ENCODE data around the gene PHETA1. TPM values are rescaled to one million over a fixed set of nuclear protein-coding genes. Genes with fewer than 3 reads are reported as not detected.

Gene PHETA1
- polyA plus RNA-seq, 2 of the 4 experiments (the other 2 are of a cell fraction) = 2.9 to 7.1 TPM

- Histone ChIP-seq H3K27ac (no peak overlapping the region), H3K4me2 (no peak overlapping the region), H3K4me3 (no peak overlapping the region), H3K4me1 (no peaks in the 10 kb centered on the region), H3K9me3 (peaks cover 17% of the 10 kb centered on the region)
- 31% methylated on average over 2 of the region's 2 CpGs for WGBS (ENCODE audit: missing lambda C conversion rate)
- POLR2A ChIA-PET = no interaction called here
- CTCF ChIA-PET = interaction anchor here (0.6 kb wide), 2 partner anchors 24 to 413 kb away, joined by 3 read pairs; no protein-coding TSS in a partner anchor
- no peak for TF ChIP-seq HES2 (IDR thresholded peaks at IDR 0.05)
- FAIRE-seq (no peak), ATAC-seq (no peak), DNase-seq (ENCODE audit: low read depth in 1 of 2, low spot score in 1 of 2) (no peak)
These were observed 17.9 kb downstream of the PHETA1 start for GRCh38 chr12:111351026-111351425.

GRCh38 chr12:111349748-111350520 lies 19.0 kb downstream of the PHETA1 start:
- FAIRE-seq (no peak), DNase-seq (ENCODE audit: low read depth in 1 of 2, low spot score in 1 of 2) (no peak), ATAC-seq (no peak)
- Histone ChIP-seq H3K4me2 (no peak overlapping the region), H3K27ac (no peak overlapping the region), H3K4me3 (no peak overlapping the region), H3K9me3 (peaks cover 17% of the 10 kb centered on the region), H3K4me1 (no peaks in the 10 kb centered on the region)
- 52% methylated on average over 17 of the region's 17 CpGs for WGBS (ENCODE audit: missing lambda C conversion rate)
- ChIA-PET CTCF (interaction anchor here (1.2 kb wide), 1 partner anchor 47 kb away, joined by 3 read pairs; no protein-coding TSS in a partner anchor), POLR2A (no interaction called here)
- TF ChIP-seq CBX8 (IDR thresholded peaks at IDR 0.05) = no peak
- TF ChIP-seq HMGXB4 (CRISPR knock-in tag; IDR thresholded peaks at IDR 0.05; ENCODE audit: borderline replicate concordance) = no peak
- no peak for TF ChIP-seq ZSCAN20 (CRISPR knock-in tag; IDR thresholded peaks at IDR 0.05)
- no peak for TF ChIP-seq BCL3 (IDR thresholded peaks at IDR 0.05)
- TF ChIP-seq HES2 (IDR thresholded peaks at IDR 0.05) = no peak
- no peak for TF ChIP-seq TFCP2L1 (CRISPR knock-in tag; IDR thresholded peaks at IDR 0.05)
- TF ChIP-seq RFX5 (IDR thresholded peaks at IDR 0.05) = no peak
- no peak for TF ChIP-seq EHMT2 (IDR thresholded peaks at IDR 0.05; ENCODE audit: low read depth)
- TF ChIP-seq CTCF (IDR thresholded peaks at IDR 0.05) = no peak
- TF ChIP-seq EHF (CRISPR knock-in tag; IDR thresholded peaks at IDR 0.05) = no peak
- no peak for TF ChIP-seq SMC3 (IDR thresholded peaks at IDR 0.05)
- no peak for TF ChIP-seq PHF8 (IDR thresholded peaks at IDR 0.05; ENCODE audit: borderline replicate concordance, low read depth)
- TF ChIP-seq HOXB5 (CRISPR knock-in tag; IDR thresholded peaks at IDR 0.05) = no peak
- no peak for TF ChIP-seq FOSB (CRISPR knock-in tag; IDR thresholded peaks at IDR 0.05)
- TF ChIP-seq POLR2A (IDR thresholded peaks at IDR 0.05; ENCODE audit: low read length) = no peak
- TF ChIP-seq NR3C1 (IDR thresholded peaks at IDR 0.05) = no peak
- TF ChIP-seq RCOR1 (IDR thresholded peaks at IDR 0.05; ENCODE audit: low read depth, low read length) = no peak
- no peak for TF ChIP-seq PBX3 (IDR thresholded peaks at IDR 0.05)
- no peak for TF ChIP-seq CEBPB (IDR thresholded peaks at IDR 0.05)
- TF ChIP-seq HDAC2 (IDR thresholded peaks at IDR 0.05) = no peak

Data from A549 (cell line).